Glomerular visceral epithelial cell (primary cell): ENCODE measurements around the gene PWWP2B.

Experiments
- DNase-seq: peaks from one replicate; pipeline ENCODE4 v3.0.0-alpha.2; 2016; ENCODE audit errors: extremely low spot score

Gene PWWP2B

GRCh38 chr10:132397036-132397541, at the start of gene PWWP2B:
Gene PWWP2B (plus strand): TSS chr10:132397200. CDS start chr10:132397227, 27 bp downstream.
- DNase-seq = peak; percentile 39

- DNase-seq = no peak
Measured at GRCh38 chr10:132347211-132347930, 49.6 kb upstream of the PWWP2B start.

GRCh38 chr10:132347931-132348267, 49.1 kb upstream of the PWWP2B start:
- DNase-seq = no peak

DNA sequence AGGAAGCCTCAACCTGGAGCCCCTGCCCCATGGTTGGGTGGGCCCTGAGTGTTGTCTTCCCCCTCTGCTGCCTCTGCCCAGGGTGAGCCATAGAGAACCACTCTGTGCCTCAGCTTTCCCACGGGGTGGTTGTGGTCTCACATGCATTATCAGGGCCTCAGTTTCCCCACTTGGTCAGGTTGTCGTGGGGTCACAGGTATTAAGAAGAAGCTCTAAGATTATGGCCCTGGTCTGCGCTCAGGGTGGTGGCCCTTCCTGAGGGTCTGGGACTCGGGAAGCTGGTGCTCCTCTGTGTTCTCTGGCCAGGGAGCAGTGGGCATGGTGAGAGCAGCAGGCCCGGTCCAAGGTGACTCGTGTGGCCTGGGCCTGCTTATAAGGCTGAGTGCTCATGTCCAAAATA, 47.2 kb upstream of the PWWP2B start:
- no peak for DNase-seq

GRCh38 chr10:132350391-132350790, 46.6 kb upstream of the PWWP2B start:
- DNase-seq = no peak

DNA sequence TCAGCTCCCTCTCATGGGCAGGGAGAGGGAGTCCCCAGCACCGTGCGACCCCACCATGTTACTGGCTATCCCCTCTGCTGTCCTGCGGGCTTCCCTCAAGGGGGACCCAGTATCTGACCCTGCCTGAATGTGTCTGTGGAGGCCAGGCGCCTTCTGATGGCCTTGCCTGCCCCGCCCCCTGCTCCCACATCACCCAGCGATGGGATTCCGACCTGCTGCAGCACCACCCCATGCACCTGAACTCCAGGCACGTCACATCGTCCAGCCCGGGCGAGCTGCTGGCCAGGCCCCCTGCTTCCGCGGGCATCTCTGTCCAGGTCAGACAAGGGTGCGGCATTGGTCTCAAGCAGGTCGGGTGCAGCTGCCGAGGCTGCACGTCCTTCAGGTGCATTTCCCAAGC, 46.1 kb upstream of the PWWP2B start:
- DNase-seq = no peak

DNA sequence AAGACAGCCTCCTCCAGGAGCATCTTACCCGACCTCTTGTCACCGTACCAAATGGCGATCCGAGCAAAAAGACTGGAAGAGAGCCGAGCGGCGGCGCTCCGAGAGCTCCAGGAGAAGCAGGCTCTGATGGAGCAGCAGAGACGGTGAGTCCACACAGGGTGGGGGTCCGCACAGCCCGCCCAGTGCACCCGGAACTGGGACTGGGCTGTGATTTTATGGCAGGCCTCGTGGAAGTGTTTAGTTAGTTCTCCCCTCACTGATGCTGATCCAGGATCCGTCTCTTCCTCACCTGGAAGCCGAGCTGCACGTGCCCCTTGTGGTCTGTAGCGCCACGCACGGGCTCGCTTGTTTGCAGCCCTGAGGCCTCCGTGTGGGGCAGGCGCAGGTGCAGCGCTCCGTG, 45.4 kb upstream of the PWWP2B start:
- DNase-seq = no peak

- peak; percentile 52 for DNase-seq
Measured at GRCh38 chr10:132352462-132353308, 44.3 kb upstream of the PWWP2B start.

- DNase-seq = no peak
Measured at GRCh38 chr10:132353456-132354355, 43.3 kb upstream of the PWWP2B start.

DNA sequence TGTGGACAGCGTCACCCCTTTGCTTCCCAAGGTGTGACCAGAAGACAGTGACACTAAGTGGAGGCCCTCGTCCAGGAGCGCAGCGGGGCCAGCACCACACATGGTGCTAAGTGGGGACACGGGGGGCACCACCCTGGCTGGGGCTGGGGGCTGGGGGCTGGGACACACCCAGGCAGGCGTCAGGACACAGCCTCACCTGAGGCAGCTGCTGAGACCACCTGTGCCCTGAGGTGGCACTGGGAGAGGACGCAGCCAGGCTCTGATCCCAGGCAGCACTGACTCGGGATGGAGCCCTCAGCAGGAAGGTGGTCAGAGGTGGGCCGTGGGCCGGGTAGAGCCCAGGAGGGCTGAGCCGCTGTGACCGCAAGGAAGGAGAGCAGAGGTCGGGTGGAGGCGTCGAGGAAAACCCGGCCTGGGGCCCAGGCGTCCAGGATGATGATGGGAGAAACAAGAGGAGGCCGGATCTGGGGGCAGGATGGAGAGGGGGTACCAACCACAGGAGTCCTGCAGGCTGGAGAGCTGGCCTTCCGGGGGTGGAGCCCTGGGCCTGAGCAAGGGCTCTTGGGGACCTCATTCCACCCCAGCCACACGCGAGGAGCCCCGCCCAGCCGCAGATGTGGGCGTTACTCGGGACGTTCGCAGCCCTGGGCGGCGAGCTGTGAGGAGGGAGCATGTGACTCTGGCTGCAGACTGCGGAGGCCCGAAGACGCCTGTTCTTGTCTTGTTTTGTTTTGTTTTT, 42.5 kb upstream of the PWWP2B start:
- no peak for DNase-seq

GRCh38 chr10:132355297-132355696, 41.7 kb upstream of the PWWP2B start:
- DNase-seq = no peak

GRCh38 chr10:132355754-132356153, 41.2 kb upstream of the PWWP2B start:
- DNase-seq = no peak

DNA sequence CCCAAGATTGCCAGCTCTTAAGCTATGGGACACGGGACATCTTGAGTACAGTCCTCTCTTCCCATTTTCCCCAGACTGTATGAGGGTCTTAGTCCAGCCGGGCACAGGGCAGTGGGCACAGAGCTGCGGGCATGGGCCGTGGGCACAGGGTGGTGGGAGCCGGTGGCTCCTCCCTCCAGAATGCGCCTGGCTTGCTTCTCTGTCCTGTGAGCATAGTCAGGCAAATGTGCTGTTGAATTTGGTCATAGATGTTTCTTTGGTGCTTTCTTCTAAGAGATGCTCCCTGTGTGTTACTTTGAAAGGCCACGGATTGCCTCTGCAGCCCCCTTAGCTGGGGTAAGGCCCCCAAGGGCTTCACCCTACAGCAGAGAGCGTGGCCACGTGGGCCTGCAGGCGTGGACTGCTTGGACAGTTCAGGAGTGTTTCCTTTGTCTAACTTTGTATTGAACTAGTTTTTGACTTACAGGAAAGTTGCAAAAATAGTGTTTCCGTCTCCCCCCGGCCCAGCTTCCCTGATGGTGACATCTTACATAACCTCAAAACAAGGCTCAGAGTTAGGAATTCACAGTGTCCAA, 40.3 kb upstream of the PWWP2B start:
- DNase-seq = no peak

DNA sequence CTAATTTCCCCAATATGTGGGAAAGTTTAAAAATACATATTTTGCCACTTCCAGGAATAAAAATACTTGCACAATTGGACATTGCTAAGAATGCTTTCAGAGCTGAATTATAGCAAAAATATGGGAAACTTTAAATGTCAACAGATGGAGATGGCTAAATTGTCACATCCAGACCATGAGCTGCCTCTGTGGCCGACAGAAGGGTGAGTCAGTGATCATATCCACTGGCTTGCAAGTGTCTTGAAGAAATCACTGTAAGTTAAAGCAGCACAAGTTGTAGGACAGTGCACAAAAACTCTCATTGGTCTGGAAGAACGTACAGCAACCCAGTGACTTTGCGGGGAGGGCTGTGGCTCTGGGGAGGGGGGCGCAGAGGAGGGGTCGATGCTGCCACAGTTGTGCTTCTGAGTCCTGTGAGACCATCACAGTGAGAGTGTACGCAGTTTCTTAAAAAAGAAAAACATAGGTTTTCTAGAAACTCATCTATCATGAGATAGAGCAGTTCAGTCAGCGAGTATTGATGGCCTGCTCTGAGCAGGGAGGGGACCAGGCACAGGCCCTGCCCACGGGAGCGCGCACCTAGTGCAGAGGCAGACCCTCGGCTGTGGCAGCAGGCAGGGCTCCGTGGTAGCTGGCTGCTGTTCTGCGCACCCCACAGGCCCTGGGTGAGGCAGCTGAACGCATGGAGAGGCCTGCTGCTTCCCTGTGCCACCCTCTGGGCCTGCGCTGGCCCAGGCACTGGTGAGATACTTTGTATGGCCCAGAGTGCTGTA, 39.5 kb upstream of the PWWP2B start:
- no peak for DNase-seq

DNA sequence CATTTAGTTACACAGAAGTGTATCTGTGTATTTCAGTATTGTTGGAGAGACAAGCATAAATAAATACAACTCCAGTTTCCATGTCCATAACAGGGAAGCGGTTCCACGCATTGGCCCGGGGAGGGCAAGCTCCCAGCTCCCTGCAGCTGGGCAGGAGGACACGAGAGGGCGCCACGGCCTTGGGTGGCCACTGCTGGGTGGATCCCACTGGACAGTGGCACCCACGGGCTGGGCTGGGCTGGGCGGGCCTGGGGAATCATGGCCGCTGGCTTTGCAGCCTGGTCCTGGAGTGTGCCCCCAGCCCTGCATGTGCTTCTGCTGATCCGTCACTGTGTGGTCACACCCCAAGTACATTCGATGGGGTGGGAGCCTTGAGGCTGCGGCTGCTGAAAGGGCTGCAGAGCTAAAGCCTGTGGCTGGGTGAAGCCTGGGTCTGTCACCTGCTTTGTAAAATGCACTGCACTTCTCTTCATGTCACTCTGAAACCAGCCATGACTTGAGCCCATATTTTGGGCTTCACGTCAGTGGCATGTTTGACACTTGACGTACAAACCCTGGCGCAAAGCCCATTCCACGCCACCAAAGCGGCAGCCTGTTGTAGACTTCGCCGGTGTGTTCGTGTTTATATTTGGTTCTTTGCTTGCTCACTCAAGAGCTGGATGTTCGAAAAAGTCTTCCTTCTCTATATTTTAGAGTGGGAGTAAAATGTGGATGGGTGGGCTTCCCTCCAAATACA, 37.5 kb upstream of the PWWP2B start:
- DNase-seq = no peak

DNA sequence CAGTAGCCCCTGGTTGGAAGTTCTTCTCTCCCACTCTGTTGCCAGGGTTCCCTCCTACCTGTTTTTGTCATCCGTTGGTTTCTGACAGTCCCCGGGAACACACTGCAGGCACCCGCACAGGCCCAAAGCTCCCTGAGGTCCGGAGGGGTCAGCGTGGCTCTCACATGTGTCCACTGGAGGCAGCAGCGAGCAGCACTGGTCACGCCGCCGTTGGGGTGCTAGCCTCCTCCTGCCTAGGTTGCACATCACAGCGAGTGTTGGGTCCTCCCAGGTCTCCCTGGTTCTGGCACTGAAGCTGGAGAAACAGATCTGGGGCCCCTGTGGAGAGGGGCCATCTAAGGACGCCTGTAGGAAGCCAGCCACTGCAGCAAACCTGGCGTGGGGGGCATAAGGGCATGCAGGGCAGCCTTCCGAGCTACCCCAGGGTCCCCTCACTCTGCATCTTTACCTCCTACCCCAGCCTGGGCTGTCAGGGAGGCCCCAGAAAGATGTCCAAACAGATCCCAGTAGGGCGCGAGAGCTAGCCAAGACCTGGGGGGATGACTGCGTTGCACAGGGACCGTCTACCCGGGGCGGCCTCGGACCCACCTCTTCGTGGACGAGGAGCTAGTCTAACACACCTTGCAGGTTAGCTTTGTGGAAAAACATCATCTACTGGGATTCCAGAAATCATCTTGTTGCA, 36.1 kb upstream of the PWWP2B start:
- peak; percentile 7 for DNase-seq

DNA sequence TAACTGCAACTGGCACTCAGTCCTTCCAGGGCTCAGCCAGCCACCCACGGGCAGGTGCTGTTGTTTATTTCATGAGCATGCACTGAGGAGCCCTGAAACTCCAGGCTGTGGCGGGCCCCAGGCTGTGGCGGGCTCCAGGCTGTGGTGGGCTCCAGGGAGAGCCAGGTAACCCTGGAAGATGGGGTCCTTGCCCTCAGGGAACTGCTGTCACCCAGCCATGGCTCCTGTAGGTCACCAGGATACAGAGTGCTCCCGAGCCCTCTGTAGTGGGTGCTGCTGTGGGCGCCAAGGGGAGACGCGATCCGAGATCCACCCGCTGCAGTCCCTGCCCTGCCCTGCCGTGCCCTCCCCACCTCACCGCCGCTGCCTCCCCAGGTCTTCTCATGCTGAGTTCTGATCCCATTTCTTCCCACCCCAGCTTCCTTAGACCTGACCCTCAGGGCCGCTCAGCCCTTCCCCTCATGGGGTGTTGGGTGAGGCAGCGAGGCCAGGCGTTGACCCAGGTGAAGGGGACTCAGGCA, 35.4 kb upstream of the PWWP2B start:
- DNase-seq = no peak

DNA sequence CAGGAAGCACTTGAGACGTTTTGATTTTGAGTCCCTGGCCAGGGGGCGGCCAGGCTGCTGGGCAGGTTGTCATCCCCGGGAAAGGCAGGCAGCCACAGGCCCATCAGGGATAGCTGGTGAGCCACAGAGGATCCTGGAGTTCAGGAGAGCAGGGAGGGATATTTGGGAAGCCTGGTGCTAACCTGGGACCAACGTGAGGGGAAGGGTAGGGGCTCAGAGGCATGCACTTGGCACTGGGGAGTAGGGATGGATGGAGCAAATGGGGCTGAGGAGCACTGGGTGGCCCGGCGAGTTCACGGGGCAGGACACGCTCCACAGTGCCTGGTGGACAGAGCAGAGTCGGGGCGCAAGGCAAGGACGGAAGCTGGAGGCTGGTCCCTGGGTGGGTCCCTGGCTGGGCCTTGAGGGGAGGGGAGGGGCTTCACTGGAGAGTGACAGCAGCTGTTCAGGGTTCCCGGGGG, 34.8 kb upstream of the PWWP2B start:
- no peak for DNase-seq

DNA sequence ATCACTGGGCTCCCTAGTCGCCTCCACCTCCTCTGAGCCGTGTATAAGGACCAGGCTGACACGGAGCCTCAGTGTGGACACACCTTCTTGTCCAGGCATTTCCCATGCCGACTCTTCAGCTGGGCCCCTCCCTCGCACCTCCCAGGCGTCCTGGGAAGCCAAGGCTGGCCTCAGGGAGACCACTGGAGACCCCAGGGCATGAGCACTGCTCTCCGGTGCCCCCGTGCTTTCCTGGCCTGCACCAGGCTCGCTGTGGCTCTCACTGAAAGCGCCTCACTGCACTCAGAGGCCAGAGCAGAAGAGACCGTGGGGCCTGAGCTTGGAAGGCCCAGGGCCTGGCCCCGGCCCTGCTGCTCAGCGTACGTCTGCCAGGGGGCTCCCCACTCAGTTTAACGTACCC, 33.6 kb upstream of the PWWP2B start:
- DNase-seq = no peak
